WTC11 (cell line): ENCODE measurements around the gene MYOCOS.

ENCODE experiments used
- TEAD1 ChIP-seq: sonication (generic); formaldehyde crosslinking; IDR thresholded peaks from 2 replicates; pipeline ENCODE4 v1.8.0; 2022; ENCODE audit warnings: mild to moderate bottlenecking, missing genetic modification reagents
- TF ChIP-seq, protein P1 (sequence below): fragments of 200-600 bp; IDR thresholded peaks from 2 replicates; pipeline ENCODE4 v1.8.0; 2022; ENCODE audit warnings: antibody characterized with exemption

DNA sequence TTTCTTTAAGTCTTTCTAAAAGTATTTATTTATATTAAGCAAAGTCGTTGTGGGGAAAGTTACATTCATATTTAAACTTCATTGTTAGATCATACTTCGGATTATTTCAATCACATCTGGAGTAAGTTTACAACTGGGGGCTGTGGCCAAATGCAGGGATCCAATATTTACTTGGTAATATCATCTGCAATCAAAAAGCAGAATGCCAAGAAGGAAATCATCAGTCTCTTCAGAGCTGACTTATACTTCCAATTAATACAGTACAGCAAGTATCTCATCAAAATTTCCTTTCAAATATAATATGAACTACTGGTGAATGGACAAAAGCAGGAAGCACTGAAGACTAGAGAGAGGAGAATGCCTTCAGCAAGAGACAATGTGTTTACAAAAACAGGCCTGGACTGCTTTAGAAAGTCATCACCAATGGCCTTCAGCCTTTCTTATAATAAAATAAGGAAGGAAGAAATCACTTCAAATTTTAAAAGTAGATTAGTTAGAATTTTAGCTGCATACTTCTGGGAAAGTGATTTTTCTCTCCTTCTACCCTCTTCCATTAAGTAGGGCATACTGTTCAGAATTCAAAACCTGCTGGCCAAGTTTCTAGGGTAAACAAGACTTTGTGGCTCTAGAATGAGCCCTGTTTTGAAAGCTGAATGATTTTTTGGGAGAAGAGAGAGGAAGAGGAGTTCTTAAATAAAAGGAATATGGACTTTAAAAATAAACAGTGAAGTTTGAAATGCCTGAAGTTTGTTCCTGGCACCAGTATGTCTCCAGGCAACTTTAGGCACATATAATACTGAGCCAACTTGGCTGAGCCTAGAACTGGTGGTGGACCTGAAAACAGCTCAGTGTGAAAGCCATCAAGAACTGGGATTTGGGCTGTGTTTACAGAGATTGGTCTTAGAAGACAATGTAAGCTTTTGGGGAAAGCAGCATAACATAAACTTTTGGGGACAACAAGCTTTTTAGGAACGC, 52.7 kb downstream of the MYOCOS start:
- TF ChIP-seq, protein P1, sequence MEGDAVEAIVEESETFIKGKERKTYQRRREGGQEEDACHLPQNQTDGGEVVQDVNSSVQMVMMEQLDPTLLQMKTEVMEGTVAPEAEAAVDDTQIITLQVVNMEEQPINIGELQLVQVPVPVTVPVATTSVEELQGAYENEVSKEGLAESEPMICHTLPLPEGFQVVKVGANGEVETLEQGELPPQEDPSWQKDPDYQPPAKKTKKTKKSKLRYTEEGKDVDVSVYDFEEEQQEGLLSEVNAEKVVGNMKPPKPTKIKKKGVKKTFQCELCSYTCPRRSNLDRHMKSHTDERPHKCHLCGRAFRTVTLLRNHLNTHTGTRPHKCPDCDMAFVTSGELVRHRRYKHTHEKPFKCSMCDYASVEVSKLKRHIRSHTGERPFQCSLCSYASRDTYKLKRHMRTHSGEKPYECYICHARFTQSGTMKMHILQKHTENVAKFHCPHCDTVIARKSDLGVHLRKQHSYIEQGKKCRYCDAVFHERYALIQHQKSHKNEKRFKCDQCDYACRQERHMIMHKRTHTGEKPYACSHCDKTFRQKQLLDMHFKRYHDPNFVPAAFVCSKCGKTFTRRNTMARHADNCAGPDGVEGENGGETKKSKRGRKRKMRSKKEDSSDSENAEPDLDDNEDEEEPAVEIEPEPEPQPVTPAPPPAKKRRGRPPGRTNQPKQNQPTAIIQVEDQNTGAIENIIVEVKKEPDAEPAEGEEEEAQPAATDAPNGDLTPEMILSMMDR: no peak
- no peak for TF ChIP-seq TEAD1 (CRISPR knock-in tag)
